Ectodermal cell (in vitro differentiated cells): ENCODE data around the gene C14orf39. TPM values are rescaled to one million over a fixed set of nuclear protein-coding genes. Genes with fewer than 3 reads are reported as not detected.

Experiments
- H3K27ac ChIP-seq: 2 replicates; pipeline ENCODE4 v1.7.0; 2013; ENCODE audit warnings: mild to moderate bottlenecking, low read depth, low read length; ENCODE audit not compliant: insufficient read depth, poor library complexity, severe bottlenecking
- H3K27me3 ChIP-seq: 2 replicates; pipeline ENCODE4 v1.7.0; 2013; ENCODE audit warnings: mild to moderate bottlenecking, low read length; ENCODE audit not compliant: insufficient read depth, control insufficient read depth, poor library complexity, severe bottlenecking
- H3K36me3 ChIP-seq: one replicate; pipeline ENCODE4 v1.7.0; 2013; ENCODE audit warnings: low read length; ENCODE audit not compliant: control insufficient read depth, insufficient read depth
- H3K4me1 ChIP-seq: one replicate; pipeline ENCODE4 v1.7.0; 2013; ENCODE audit warnings: low read length; ENCODE audit not compliant: control insufficient read depth, insufficient read depth
- H3K4me3 ChIP-seq: 2 replicates; pipeline ENCODE4 v1.7.0; 2013; ENCODE audit warnings: low read depth, low read length, control low read depth; ENCODE audit not compliant: insufficient read depth
- H3K9me3 ChIP-seq: 2 replicates; pipeline ENCODE4 v1.7.0; 2013; ENCODE audit warnings: mild to moderate bottlenecking, low read length, moderate library complexity; ENCODE audit not compliant: control insufficient read depth
- WGBS, 2 experiments: methylation state at CpG; one replicate each; pipeline ENCODE4 v1.1.7; 2013; ENCODE audit warnings: missing lambda C conversion rate in 2 of 2; 5-methylcytosine and 5-hydroxymethylcytosine counted together
- polyA plus RNA-seq, 4 experiments: library from polyadenylated mRNA; stranded (reverse); fragments of 50-300 nt; gene quantifications; one replicate each; pipeline ENCODE4 v1.2.3, GENCODE V29; 2013

The C14orf39 gene, protein sequence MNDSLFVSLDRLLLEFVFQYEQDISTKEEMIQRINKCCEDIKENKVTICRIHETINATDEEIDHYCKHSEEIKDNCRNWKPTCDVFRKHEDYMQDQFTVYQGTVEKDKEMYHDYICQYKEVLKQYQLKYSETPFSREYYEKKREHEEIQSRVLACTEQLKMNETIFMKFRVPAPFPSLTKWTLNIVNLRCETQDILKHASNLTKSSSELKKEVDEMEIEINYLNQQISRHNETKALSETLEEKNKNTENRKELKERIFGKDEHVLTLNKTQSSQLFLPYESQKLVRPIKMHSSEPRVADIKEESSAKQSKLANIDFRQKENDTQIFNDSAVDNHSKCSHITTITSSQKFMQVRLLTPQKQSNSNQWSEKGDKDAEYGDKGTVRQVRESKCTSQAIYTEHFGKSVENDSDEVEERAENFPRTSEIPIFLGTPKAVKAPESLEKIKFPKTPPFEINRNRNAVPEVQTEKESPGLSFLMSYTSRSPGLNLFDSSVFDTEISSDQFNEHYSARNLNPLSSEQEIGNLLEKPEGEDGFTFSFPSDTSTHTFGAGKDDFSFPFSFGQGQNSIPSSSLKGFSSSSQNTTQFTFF
- 3.3 TPM for polyA plus RNA-seq (2013, experiment 1 of 4)
- polyA plus RNA-seq (2013, experiment 2 of 4): 3.3 TPM
- 1.8 TPM for polyA plus RNA-seq (2013, experiment 3 of 4)
- polyA plus RNA-seq (2013, experiment 4 of 4): 3.2 TPM

GRCh38 chr14:60485598-60486251 is at the start of gene C14orf39:
Gene C14orf39 (minus strand): TSS chr14:60486063. CDS start chr14:60485078, 985 bp downstream.
- no peak within 1 kb of the TSS for H3K27ac ChIP-seq
- H3K27me3 ChIP-seq: peaks cover 59% of the 10 kb centered on the region
- H3K9me3 ChIP-seq: no peaks in the 10 kb centered on the region
- no peaks in the 10 kb centered on the region for H3K4me1 ChIP-seq
- WGBS, 2 experiments: 1% methylated on average over 57 of the region's 57 CpGs
- peak within 1 kb of the TSS; percentile 49 for H3K4me3 ChIP-seq
- H3K36me3 ChIP-seq: no peaks in the 10 kb centered on the region

- Histone ChIP-seq H3K27me3 (no peaks in the 10 kb centered on the region), H3K27ac (no peak overlapping the region), H3K4me3 (no peak overlapping the region), H3K4me1 (no peaks in the 10 kb centered on the region), H3K36me3 (no peaks in the 10 kb centered on the region), H3K9me3 (no peaks in the 10 kb centered on the region)
- 50 to 57% methylated on average over 2 to 3 of the region's 3 CpGs for WGBS, 2 experiments
Measured at GRCh38 chr14:60532442-60532841, 46.6 kb upstream of the C14orf39 start.

DNA sequence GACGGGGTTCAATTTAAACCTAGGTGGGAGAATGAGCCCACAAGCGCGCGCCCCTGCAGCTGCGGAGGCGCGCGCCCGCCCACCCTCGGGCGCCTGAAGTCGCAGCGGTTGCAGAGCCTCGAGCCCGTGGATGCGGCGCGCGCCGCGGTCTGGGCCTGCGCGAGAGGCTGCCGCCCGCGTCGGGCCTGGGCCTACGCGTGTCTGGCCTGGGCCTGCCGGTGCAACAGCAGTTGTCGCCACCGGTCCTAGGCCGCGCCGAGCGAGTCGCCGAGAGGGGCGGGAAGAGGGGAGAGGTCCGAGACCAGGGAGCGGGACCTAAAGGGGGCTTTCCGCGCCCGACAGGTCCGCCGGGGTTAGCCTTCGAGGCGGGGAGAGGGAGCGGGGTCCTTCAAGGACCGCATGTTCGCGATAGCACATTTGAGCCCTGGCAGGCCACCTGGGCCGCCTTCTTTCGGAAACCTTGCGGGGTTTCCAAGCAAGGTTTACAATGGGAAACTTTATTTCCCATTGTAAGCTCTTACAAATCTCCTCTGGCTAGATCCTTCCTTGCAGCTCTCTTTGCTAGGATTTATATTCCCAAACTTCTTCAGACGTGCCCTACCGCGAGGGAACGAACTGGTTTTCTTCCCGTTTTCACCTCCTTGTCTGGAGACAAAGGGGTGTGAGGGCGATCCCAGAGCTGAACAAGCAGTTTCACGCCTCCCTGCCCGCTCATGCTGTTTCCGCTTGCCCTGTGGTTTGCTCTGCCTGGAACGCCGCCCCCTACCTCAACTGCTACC is 29.8 kb upstream of the C14orf39 start:
- peaks cover 88% of the 10 kb centered on the region for H3K27me3 ChIP-seq
- peak overlapping the region; percentile 37 for H3K4me3 ChIP-seq
- H3K36me3 ChIP-seq: no peaks in the 10 kb centered on the region
- H3K4me1 ChIP-seq: peaks cover 4% of the 10 kb centered on the region
- 1 to 3% methylated on average over 66 of the region's 66 CpGs for WGBS, 2 experiments
- no peaks in the 10 kb centered on the region for H3K9me3 ChIP-seq
- peak overlapping the region; percentile 9 for H3K27ac ChIP-seq

DNA sequence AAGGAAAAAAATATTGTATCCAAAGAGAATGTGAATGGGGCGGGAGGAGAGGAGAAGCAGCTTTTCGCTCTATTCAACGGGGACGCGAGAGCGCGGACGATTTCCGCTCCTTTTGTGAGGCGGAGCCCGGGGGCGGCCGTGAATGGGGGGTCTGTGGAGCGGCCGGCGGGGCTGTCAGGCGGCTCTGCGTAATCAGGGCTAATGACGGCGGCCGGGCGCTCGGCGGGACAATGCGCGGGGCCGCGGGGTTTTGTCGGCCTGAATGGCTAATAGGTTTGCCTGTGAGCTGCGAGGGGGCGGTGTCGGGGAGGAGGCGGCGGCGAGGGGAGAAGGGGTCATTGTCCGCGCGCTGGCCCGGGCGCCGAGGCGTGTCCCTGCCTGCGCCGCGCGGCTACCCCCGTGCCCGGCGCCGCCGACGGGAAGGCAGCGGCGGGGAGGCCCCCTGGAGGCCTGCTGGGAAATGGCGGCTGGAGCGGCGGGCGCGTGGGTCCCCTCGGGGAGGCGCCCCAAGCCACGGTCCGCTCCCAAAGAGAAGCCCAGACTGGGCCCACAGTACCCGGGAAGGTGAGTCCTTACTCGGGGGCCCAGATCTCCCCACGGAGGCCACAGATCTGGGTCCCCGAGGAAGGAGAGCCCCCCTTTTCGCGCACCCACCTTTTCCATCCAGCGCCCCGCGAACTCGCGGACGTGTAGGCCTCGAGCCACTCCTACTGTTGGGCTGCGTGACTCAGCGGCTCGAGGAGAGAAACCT is 29.1 kb upstream of the C14orf39 start:
- no peaks in the 10 kb centered on the region for H3K9me3 ChIP-seq
- H3K4me1 ChIP-seq: peaks cover 9% of the 10 kb centered on the region
- H3K27ac ChIP-seq: no peak overlapping the region
- peaks cover 95% of the 10 kb centered on the region for H3K27me3 ChIP-seq
- WGBS, 2 experiments: 1% methylated on average over 79 of the region's 79 CpGs
- no peaks in the 10 kb centered on the region for H3K36me3 ChIP-seq
- peak overlapping the region; percentile 37 for H3K4me3 ChIP-seq

GRCh38 chr14:60514378-60514740 is 28.5 kb upstream of the C14orf39 start:
- peak overlapping the region; percentile 37 for H3K4me3 ChIP-seq
- H3K4me1 ChIP-seq: peaks cover 14% of the 10 kb centered on the region
- H3K9me3 ChIP-seq: no peaks in the 10 kb centered on the region
- no peak overlapping the region for H3K27ac ChIP-seq
- H3K36me3 ChIP-seq: no peaks in the 10 kb centered on the region
- peaks cover 100% of the 10 kb centered on the region for H3K27me3 ChIP-seq
- WGBS, 2 experiments: 3 to 4% methylated on average over 6 to 7 of the region's 10 CpGs

- Histone ChIP-seq H3K27me3 (peaks cover 100% of the 10 kb centered on the region), H3K4me1 (peaks cover 20% of the 10 kb centered on the region), H3K27ac (no peak overlapping the region), H3K4me3 (no peak overlapping the region), H3K36me3 (no peaks in the 10 kb centered on the region), H3K9me3 (no peaks in the 10 kb centered on the region)
- 3% methylated on average over 7 of the region's 7 CpGs for WGBS, 2 experiments
Measured at GRCh38 chr14:60512973-60513571, 27.2 kb upstream of the C14orf39 start.

GRCh38 chr14:60512126-60512525 is 26.3 kb upstream of the C14orf39 start:
- H3K4me1 ChIP-seq: peaks cover 21% of the 10 kb centered on the region
- H3K36me3 ChIP-seq: no peaks in the 10 kb centered on the region
- H3K4me3 ChIP-seq: no peak overlapping the region
- H3K9me3 ChIP-seq: no peaks in the 10 kb centered on the region
- no peak overlapping the region for H3K27ac ChIP-seq
- WGBS, 2 experiments: 25 to 35% methylated on average over 2 of the region's 2 CpGs
- H3K27me3 ChIP-seq: peaks cover 100% of the 10 kb centered on the region

- Histone ChIP-seq H3K4me1 (peaks cover 21% of the 10 kb centered on the region), H3K36me3 (no peaks in the 10 kb centered on the region), H3K9me3 (no peaks in the 10 kb centered on the region), H3K4me3 (no peak overlapping the region), H3K27ac (no peak overlapping the region), H3K27me3 (peaks cover 100% of the 10 kb centered on the region)
- 1 to 2% methylated on average over 47 to 49 of the region's 49 CpGs for WGBS, 2 experiments
Measured at GRCh38 chr14:60510951-60511599, 25.2 kb upstream of the C14orf39 start.
